GM08714 (cell line): Measurements from ENCODE around the gene DCLK1.
"Not testable (repeated sequence)": the region's sequence is repeated elsewhere in the genome, so short reads cannot be mapped to it uniquely, and the experiment has no call there.

Source experiments
- H3K4me3 ChIP-seq: fragments of 200-500 bp; sonication (Bioruptor generic); 2 replicates; pipeline ENCODE4 v1.5.1; 2014; ENCODE audit warnings: mild to moderate bottlenecking, low read length, inconsistent platforms
- ZNF274 ChIP-seq: IDR thresholded peaks from 2 replicates; pipeline ENCODE4 v1.6.1; 2012; ENCODE audit warnings: mild to moderate bottlenecking, low read depth, low read length

Gene DCLK1

DNA sequence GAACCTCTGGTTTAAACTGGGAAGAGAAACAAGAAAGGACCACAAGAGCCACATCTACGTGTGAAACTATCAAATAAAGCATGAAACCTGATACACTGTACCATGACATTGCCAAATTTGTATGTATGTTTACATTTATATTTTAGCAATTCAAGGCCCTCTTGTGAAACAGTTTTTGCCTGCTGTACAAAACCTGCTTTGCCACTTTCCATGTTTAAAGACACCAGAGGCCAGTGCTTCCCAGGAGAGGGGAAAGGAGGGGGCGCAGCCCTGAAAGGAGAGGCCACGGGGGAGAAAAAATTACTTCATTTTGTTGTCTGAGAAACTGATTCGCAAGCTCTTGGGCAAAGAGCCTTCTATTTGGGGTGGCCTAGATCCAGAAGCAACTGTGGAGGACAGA is 124.8 kb downstream of the DCLK1 start:
- no peak overlapping the region for H3K4me3 ChIP-seq
- TF ChIP-seq ZNF274 = no peak

DNA sequence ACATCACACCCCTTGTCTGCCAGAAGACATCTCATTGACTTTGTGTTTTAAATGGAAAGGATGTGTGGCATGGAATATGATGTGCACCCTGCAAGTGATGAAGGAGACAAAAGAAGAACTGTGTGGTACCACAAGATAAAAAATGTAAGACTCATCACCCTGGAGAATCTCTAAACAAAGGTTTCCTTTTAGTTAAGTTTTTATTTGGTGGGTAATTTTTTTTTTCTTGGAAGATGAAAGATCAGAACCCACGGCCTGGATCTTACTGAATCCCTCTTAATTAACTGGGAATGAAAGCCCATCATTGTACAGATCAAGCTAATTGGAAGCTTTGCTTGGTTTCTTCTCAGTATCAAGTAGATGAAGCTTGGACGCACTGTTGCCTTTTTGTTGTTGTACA is 129.6 kb downstream of the DCLK1 start:
- TF ChIP-seq ZNF274 = no peak
- H3K4me3 ChIP-seq = no peak overlapping the region

DNA sequence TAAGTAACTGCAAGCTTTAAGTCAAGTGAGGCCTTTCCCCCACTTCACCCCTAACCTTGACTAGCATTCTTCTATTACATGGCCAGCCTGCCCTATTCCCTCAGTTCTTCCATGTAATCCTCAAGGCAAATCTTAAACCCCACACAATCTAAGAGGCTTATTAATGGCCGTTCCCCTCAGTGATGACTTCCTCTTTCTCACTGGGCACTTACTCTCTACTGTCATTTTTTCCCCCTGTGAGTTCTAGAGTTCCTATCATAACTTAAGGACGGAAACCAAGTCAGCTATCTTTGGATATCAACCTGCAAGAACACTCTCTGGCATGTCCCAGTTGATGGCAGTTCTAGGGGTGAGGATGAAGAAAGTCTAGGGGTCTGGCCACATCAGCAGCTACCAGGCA is 131.2 kb downstream of the DCLK1 start:
- TF ChIP-seq ZNF274 = no peak

DNA sequence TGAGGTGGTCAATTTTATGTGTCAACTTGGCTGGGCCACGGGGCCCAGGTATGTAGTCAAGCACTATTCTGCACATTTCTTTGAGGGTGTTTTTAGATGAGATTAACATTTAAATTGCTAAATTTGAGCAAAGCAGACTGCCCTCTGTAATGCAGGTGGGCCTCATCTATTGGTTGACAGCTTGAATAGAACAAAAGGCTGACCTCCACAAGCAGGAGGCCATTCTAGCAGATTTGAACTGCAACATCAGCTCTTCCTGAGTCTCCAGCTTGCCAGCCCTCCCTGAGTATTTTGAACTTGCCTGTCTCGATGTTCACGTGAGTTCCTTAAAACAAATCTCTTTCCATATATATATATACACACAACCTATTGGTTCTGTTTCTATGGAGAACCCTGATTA is 134.8 kb downstream of the DCLK1 start:
- TF ChIP-seq ZNF274 = no peak

More for the DNA sequence above, 131.2 kb downstream of the DCLK1 start:
- no peak overlapping the region for H3K4me3 ChIP-seq

DNA sequence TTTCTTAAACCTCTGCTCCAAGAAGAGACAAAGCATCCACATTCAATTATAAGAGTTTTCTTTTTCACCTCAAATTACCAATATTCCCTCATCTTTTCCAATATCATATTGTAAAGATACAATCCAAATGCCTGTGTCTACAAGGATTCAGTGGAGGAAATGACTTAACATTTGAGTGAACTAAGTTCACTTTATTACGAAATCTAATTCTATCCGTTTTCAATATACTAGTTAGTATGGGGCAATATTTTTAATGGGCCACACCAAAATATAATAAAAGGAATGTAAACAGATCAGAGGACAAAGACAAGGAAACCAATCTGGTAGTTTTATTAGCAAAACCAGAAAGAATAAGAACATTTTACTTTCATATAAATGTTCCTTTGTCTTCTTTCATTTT is 136.0 kb downstream of the DCLK1 start:
- no peak overlapping the region for H3K4me3 ChIP-seq
- no peak for TF ChIP-seq ZNF274

More for the DNA sequence above, 134.8 kb downstream of the DCLK1 start:
- no peak overlapping the region for H3K4me3 ChIP-seq

DNA sequence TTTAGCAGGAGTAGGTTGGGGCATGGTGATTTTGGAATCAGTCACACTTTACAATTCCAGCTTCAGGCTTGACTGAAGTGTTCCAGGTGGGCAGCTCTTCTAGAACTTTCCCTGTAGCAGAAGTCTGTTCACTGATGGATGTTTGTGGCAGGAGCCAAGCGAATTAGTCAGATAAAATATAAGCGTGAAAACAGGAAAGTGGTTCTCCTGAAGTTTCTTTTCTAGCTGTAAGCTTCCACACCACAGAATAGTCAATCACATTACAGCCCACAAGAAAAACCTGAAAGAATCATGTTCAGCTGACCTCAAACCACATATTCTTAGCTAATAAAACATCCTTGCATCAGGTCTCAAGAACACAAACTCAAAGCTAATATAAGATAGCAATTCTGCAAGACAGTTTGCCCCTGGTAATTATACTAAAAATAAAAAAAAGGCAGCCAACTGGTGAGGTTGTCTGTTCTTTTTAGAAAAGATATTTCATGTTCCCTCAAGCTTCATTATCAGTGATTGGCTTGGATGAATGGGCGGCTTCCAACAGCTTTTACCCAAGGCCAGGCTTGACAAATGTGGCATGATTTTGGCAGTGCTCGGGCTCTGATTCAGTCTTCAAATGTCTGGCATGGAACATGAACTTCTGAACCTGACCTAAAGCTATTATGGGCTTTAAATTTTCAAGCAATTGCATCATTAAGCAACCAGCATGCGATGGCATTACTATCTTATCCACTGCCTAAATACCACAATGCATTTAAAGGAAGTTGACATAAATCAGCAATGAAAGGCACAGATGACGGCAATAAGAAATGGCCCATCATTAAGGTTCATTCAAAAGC is 136.8 kb downstream of the DCLK1 start:
- H3K4me3 ChIP-seq = no peak overlapping the region
- no peak for TF ChIP-seq ZNF274

DNA sequence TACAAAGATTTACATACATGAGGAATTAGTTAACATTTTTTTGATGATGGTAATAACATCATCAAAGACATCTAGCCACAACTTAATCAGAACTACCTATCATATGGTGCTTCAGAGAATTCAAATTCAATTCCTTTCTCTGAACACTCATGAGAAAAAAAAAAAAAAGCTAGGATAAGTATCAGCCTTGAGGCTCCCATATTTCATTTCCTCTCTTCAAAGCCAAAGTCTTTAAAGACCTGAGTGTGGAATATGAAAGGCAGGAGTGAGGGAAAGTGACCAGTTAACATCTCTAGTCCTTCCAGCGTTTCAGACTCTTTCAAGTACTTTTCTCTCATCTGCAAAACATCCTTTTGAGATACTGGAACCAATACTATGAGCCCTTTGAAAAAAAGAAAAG is 137.5 kb downstream of the DCLK1 start:
- no peak overlapping the region for H3K4me3 ChIP-seq
- no peak for TF ChIP-seq ZNF274

DNA sequence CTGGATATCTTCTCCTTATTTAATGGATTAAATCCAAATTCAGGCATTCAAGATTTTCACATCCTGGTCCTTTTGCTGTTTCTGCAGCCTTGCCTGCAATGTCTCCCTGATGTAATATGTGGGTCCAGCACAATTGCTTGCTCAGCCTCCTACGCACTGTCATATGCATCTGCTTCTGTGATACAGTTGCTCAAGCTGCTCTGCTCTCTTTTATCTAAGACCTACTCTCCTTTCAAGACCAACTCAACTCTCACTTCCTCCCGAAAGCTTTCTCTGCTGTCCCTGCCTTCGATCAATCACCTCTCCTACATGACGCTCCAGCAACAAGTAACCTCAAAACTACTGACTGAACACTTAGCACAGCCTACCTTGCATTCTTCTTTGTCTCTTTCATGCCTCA is 138.2 kb downstream of the DCLK1 start:
- no peak for TF ChIP-seq ZNF274

DNA sequence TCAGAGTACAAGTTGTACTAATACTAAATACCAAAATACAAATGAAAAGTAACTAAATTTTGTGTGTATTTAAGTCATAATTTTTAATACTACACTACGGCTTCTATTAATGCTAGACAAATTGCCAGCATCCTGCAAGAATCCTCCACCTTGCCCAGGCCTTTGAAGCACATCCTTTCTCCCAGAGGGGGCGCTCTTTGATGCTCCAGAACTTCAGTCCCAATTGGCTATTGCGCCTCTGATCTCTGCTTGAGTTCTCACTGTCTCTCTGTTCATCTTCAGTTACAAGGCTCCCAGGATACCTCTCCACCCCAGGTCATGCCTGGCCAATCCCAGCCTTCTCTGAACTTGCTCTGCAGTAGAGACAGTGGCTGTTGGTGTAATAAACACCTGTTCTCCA is 141.0 kb downstream of the DCLK1 start:
- no peak overlapping the region for H3K4me3 ChIP-seq
- TF ChIP-seq ZNF274 = no peak

More for the DNA sequence above, 138.2 kb downstream of the DCLK1 start:
- H3K4me3 ChIP-seq = no peak overlapping the region

DNA sequence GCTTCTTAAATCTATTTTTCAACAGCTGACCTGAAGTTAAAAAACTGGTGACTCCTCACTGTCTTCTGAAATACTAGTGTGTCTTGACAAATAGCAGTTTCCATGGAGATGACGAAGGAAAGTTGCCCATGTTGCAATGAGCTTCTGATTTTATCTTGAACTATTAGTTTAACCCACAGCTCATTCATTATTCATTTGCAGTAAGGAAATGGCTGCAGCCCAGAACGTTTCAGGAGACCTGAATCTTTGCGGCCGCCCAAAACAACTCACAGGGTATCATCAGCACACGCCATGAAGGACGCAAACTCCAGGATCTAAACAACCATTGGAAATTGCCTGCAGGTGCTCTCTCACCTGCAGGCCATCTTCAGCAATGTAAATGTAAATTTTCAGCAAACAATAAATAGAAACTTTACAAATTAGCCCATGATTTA is 142.5 kb downstream of the DCLK1 start:
- no peak for TF ChIP-seq ZNF274
- H3K4me3 ChIP-seq = no peak overlapping the region

DNA sequence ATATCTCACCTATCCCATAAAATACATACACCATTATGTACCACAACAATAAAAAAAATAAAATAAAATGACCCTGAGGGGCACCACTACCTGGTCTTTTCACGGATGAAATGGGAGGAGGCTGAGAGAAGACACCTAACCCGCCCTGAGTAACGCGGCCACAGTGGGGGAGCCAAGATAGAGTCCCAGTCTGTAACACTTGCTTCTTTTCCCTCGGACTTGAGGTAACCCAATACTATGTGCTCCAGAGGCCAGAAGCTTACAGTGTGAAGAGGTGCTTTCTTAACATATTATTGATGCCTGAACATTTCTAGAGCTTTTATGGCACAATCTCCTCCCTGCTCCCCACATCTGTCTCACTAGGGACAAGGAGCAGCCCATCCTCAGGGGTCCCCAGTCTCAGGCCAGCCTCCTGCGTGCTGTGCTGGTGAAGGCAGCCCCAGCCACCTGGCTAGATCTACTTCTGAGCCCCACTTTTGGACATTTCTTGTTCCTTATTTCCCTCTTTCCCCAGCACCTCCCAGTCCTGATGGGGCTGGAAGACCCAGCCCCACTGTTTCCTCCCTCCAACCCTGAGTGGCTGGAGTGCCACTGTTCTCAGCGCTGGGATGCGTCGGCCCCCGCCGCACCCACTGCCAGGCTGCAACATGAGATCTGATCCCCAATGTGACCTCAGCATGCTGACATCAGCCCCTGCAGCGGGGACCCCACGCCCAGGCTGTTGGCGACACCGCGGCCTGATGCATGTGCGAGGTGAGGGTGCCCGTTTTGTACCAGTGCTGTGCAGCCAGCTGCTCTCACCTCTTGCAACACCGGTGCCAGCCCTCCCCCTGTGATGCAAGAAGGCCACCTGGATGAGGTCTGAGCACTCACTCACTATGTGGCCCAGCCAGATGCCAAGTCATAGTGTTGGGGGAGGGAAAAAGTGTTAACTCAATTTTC is 143.3 kb downstream of the DCLK1 start:
- H3K4me3 ChIP-seq = no peak overlapping the region
- no peak for TF ChIP-seq ZNF274

DNA sequence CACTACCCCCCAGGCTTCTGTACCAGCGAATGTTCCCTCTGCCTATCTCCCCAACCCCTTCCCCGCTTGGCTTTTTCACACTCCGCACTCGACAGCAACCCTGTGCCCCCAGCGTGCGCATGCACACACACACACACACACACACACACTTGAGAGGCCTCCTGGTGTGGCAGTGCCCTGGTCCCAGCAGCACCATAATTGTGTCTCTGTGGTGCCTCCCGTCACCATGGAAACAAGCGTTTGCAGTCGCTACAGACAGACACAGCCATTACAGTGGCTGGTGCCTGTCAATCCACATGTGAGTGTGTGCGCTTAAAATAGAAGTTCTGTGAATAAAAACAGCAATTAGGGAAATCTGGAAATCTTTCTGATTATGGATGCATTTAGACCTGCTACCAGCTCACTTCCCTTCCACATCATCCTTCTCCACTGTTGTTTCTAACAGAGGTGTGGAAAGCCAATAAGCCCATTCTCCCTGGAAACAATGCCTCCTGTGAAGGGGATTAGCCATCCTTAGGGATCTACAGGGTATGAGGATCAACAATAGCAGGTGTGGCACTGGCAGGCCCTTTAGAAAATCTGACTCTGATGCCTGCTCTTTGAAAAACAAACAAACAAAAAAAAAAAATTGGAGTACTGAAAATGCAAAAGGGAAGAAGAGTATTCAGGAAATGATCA is 146.3 kb downstream of the DCLK1 start:
- TF ChIP-seq ZNF274 = no peak
- no peak overlapping the region for H3K4me3 ChIP-seq

DNA sequence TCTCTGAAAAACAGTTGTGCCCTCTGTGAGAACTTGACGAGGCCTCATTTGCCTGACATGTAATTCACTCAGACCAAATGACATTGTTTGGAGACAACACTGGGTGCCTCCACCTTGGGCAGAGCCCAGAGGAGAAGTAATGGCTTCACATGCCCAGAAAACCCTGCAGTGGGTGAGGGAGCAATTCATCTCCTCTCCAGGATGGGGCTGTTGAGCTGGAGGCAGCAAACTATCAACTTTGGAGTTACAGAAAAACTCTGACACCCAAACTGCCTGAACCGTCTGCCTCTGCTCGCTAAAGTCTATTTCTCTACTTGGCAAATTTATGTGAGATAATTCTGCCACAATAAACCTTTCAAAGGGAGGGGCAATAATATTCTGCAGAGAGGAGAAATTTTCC is 146.9 kb downstream of the DCLK1 start:
- no peak for TF ChIP-seq ZNF274
- H3K4me3 ChIP-seq = no peak overlapping the region

DNA sequence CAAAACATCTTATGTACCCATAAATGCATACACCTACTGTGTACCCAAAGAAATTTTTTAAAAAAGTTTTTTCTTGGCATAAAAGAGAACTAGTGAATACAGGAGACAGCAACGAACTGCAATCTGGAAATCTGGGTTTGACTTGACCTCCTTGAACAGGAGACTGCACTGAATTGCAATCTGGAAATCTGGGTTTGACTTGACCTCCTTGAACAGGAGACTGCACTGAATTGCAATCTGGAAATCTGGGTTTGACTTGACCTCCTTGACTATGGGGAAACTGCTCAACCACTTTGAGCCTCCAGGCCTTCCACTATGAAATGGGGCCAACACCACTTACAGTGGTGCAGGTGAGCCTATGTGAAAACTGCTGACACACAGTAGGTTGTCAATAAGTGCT is 147.5 kb downstream of the DCLK1 start:
- not testable (repeated sequence) for H3K4me3 ChIP-seq

DNA sequence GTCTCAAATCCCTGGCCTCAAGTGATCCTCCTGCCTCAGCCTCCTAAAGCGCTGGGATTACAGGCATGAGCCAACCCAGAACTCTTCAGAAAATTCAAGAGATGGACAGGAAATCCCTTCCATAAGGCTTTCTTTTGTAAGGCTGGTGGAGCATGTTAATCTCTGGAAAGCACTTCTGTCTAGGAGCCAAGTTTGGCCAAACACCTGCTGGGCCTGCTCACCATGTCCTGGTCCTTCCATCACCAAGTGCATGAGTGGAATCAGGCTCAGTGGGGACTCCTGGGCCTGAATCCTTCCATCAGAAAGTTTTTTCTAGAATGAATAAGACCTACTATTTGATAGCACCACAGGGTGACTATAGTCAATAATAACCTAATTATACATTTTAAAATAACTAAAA is 148.0 kb downstream of the DCLK1 start:
- TF ChIP-seq ZNF274 = no peak
- H3K4me3 ChIP-seq = no peak overlapping the region
